OCI-M2 (cell line): ENCODE measurements around the gene TANK.
"Not testable (repeated sequence)": the region's sequence is repeated elsewhere in the genome, so short reads cannot be mapped to it uniquely, and the experiment has no call there.

ENCODE experiments used
- DNase-seq: peaks from one replicate; lab custom pipeline; 2025; ENCODE audit not compliant: unreplicated experiment; lab: John Stamatoyannopoulos, UW

Gene TANK

GRCh38 chr2:161132384-161132783 is 27.8 kb upstream of the TANK start:
- not testable (repeated sequence) for DNase-seq

DNA sequence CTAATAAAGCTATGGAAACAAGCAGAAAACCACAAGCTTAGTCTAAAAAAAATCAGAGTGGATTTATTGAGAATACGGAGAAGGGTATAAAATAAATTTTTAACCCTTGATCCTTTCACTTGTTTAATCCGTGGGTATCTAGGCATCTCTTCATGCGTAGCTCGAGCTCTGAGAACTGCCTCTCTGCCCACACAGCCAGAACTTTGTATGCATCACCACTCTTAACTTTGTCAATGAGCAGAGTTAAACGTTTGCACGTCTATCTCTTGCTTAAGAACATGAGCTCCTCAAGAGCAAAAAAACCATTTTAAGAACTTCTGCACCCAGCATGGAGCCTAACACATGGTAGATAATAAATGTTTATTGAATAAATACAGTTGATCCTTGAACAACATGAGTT is 26.9 kb upstream of the TANK start:
- DNase-seq: no peak

- no peak for DNase-seq
These were observed 25.4 kb upstream of the TANK start for GRCh38 chr2:161134547-161135518.

GRCh38 chr2:161135951-161136593 is 24.2 kb upstream of the TANK start:
- no peak for DNase-seq

GRCh38 chr2:161136696-161137324 is 23.4 kb upstream of the TANK start:
- no peak for DNase-seq

DNA sequence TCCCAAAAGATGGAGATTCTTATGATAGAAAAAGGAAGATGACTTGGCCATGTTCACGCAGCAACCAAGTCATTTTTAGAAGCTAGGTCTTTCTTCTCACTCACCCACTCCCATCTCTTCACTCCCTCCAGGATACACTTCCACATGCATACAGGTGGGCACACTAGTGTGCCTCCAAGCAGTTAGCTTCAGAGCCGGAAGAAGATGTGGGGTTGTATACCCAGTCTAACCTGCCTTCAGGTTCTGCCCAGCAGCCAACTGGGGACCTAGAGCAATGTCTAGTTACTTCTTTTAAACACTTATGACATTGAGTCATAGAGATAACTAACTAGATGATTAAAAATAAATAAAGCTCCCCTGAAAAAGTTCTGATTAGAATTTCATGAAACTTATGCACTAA is 21.8 kb upstream of the TANK start:
- no peak for DNase-seq

DNA sequence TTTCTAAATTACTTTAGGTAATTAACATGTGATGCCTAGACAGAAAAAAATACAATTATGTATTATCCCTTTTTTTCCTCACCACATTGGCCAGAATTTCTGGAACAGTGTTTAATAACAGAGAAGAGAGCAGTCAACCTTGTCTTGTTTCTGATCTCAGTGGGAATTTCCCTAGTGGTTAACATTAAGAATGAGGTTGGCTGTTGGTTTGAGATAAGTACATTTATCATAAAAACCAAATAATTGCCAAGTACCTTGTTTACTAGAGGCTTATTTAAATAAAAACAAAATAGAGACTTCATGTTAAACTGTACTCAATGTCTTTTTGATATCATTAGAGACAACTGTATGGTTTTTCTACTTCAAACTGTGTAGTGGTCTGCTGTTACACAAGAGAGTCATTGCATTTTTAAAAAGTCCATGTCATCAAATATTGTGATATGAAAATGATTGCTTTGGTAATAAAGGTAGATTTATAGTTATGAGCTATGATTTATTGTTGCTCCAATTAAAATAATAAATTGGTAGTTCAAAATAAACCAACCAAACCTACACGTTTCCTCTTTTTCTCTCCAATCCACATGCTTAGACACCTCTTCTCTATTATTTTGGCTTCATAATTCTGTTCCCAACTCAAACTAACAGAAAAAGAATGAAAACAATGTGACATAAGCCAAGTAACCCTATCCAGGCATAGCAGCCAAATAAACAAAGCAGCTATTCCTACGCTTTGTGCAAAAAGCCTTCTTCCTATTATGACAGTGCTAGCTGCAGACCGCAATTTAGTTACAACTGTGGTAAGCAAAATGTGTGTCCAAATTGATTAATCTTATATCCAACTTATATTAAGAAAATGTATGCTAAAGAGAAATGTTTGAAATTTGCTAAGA is 20.9 kb upstream of the TANK start:
- DNase-seq: no peak

- DNase-seq: no peak
These were observed 19.2 kb upstream of the TANK start for GRCh38 chr2:161141033-161141432.

DNA sequence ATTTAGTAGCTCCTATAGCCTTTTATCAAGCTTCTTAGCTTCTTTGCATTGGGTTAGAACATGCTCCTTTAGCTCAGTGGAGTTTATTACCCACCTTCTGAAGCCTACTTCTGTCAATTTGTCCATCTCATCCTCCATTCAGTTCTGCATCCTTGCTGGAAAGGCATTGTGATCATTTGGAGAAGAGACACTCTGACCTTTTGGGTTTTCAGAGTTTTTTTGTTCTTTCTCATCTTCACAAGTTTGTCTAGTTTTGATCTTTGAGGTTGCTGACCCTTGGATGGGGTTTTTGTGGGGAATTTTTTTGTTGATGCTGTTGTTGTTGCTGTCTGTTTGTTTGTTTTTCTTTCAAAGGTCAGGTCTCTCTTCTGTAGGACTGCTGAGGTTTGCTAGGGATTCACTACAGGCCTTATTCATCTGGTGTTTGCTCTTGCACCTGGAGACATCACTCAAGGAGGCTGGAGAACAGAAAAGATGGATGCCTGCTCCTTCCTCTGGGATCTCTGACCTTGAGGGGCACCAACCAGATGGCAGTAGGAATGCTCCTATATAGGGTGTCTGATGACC is 13.9 kb upstream of the TANK start:
- DNase-seq: no peak

- no peak for DNase-seq
These were observed 13.2 kb upstream of the TANK start for GRCh38 chr2:161146996-161147395.

GRCh38 chr2:161147856-161148255 is 12.4 kb upstream of the TANK start:
- no peak for DNase-seq

GRCh38 chr2:161150704-161151103 is 9.5 kb upstream of the TANK start:
- no peak for DNase-seq

DNA sequence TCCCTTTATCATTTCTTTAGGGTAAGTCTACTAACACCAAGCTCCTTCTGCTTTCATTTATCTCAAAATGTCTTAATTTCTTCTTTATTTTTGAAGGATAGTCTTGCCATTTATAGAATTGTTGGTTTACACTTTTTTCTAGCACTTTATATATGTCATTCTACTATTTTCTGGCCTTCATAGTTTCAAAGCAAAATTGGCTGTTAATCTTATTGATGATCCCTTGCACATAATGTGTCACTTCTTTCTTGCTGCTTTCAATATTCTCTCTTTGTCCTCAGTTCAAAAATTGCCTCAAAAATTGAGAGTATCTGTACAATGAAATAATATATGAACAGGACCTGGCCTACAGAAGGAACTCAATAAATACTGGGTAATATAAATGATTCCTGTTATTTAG is 7.9 kb upstream of the TANK start:
- DNase-seq: no peak

GRCh38 chr2:161158882-161159281 is 1.3 kb upstream of the TANK start:
- DNase-seq: no peak

- no peak for DNase-seq
These were observed 587 bp upstream of the TANK start for GRCh38 chr2:161159456-161160225.

DNA sequence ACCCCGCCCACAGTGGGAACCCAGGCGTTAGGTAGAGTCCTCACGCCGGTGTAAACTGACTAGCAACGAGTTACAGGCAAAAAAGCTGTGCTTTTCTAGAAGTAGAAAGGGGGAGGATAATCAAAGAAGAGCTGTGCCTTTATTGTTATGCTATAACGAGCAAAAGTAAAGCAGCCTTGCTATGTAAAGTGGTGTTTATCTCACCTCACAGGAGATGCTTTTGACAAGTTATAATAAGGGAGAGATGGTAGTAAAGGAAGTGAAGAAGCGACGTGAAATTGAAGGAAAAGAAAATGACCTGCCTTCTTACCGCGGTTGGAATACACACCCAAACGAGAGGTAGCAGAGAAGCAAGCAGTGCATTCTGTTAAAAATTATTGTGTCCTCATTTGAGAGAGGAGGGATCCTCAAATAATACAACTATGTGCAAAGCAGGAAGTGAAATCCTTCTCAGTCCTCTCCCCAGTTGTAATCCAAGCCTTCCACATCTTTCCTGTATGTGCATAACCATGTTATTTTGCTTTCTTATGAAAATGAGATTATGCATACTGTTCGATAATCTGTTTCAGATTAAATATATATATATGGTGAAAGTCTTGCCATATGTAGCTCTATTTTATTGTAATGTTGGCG is 962 bp downstream of the TANK start:
- DNase-seq: no peak

GRCh38 chr2:161163440-161163839 is 3.2 kb downstream of the TANK start:
- DNase-seq: no peak

DNA sequence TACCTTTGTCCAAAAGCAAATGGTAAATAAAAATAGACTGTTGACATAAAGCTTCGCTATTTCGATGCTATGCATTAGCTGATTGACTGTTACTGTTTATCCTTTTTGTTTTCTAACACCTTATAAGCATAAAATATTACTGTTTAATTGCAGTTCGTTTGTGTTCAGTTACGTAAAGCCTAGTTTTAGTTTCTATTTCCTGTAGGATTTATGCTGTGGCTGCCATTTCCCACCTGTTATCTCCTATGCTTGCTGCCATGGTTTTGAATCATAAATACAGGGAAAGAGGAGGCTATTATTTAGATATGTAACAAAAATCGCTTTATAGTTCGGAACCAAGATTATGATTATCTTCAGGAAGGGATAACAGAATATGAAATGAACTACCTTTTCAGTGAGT is 3.9 kb downstream of the TANK start:
- no peak for DNase-seq

- DNase-seq: no peak
These were observed 5.0 kb downstream of the TANK start for GRCh38 chr2:161165266-161165665.
